ELR (cell line): ENCODE measurements around the gene SLC27A3.
A peak's percentile ranks its signal among the peaks of the same experiment; 100 is the strongest.
"Not testable (repeated sequence)": the region's sequence is repeated elsewhere in the genome, so short reads cannot be mapped to it uniquely, and the experiment has no call there.

ENCODE experiments used
- DNase-seq: peaks from one replicate; pipeline ENCODE4 v3.0.0-alpha.2; 2015; ENCODE audit warnings: low read depth

Gene SLC27A3

GRCh38 chr1:153763365-153764225 is 11.6 kb upstream of the SLC27A3 start:
- DNase-seq: no peak

GRCh38 chr1:153764310-153764709 is 10.9 kb upstream of the SLC27A3 start:
- no peak for DNase-seq

GRCh38 chr1:153766663-153767062 is 8.5 kb upstream of the SLC27A3 start:
- not testable (repeated sequence) for DNase-seq

- no peak for DNase-seq
Observed at GRCh38 chr1:153767519-153767918, 7.7 kb upstream of the SLC27A3 start.

- no peak for DNase-seq
Observed at GRCh38 chr1:153768316-153769181, 6.7 kb upstream of the SLC27A3 start.

- no peak for DNase-seq
Observed at GRCh38 chr1:153769221-153769620, 6.0 kb upstream of the SLC27A3 start.

- no peak for DNase-seq
Observed at GRCh38 chr1:153770797-153771196, 4.4 kb upstream of the SLC27A3 start.

GRCh38 chr1:153771261-153771660 is 3.9 kb upstream of the SLC27A3 start:
- no peak for DNase-seq

- DNase-seq: peak; percentile 25
Observed at GRCh38 chr1:153771841-153772593, 3.2 kb upstream of the SLC27A3 start.

- DNase-seq: no peak
Observed at GRCh38 chr1:153773096-153773921, 1.9 kb upstream of the SLC27A3 start.

- DNase-seq: no peak
Observed at GRCh38 chr1:153774026-153774595, 1.1 kb upstream of the SLC27A3 start.

- peak; percentile 69 for DNase-seq
Observed at GRCh38 chr1:153775458-153776327, 486 bp downstream of the SLC27A3 start.

GRCh38 chr1:153776352-153776751 is 1.1 kb downstream of the SLC27A3 start:
- no peak for DNase-seq

GRCh38 chr1:153776845-153777370 is 1.7 kb downstream of the SLC27A3 start:
- DNase-seq: no peak

GRCh38 chr1:153777648-153778047 is 2.4 kb downstream of the SLC27A3 start:
- peak; percentile 20 for DNase-seq

- no peak for DNase-seq
Observed at GRCh38 chr1:153778051-153778823, 3.0 kb downstream of the SLC27A3 start.

GRCh38 chr1:153778824-153779519 is 3.8 kb downstream of the SLC27A3 start:
- no peak for DNase-seq
